ENCODE results near the gene TSPAN10. TPM values are rescaled to one million over a fixed set of nuclear protein-coding genes. Genes with fewer than 3 reads are reported as not detected.

Gene TSPAN10
- polyA plus RNA-seq (2013, experiment 1 of 2), result 1.3 TPM
- 1.1 TPM for polyA plus RNA-seq (2013, experiment 2 of 2)

DNA sequence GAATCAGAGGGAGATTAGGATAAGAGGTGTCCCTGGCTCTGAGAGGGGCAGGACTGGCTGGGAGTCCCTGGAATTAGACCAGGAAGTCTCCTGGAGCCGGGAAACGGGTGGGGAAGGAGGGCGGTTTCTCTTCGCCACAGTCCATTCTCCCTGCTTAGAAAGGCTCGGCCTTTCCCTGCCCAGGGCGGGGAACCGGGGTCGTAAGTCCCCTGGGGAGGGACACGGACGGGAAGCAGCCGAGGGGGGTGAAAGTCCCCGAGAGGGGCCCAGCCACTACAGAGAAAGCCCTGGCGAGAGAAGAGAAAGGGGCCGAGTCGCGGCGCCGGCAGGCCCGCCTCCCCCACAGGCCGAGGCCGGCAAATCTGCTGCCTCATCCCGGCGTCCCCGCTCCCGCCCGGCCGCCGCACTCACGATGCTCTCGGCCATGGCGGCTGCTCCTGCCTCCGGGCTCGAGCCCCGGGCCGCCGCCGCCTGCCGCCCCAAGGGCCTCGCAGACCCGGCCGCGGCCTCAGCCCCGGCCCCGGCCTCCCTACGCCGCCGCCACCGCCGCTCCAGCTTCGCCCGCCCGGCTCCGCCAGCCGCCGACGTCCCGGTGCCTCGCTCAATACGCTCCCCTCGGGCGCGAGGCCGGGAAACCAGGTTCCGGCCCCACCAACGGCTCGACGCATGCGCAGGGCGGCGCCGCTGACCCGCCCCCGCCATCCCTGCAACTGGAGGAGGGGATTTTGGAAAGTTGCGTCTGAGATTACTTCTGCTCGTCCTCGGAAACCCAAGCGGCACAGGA lies at the start of gene TSPAN10, which contains the start of gene NPLOC4:
TSPAN10 (plus strand) TSS at position 692 of the 784 bp plus-strand sequence. CDS start 5,217 bp downstream, outside the sequence.
NPLOC4 (minus strand) TSS at position 608 of the 784 bp plus-strand sequence; CDS start at position 426, 182 bp downstream.
- Histone ChIP-seq H3K23ac (ENCODE audit: low read depth, low read length, poor library complexity) (peak within 1 kb of the TSS; percentile 16), H3K9me3 (replicated peaks in 1 of 2; ENCODE audit: control insufficient read depth in 2 of 2, insufficient read depth in 1 of 2, low read depth in 1 of 2, low read length in 2 of 2) (no peaks in the 10 kb centered on the region), H3K18ac (ENCODE audit: low read length) (peak within 1 kb of the TSS; percentile 94), H3K27me3 (ENCODE audit: control insufficient read depth in 3 of 3, insufficient read depth in 3 of 3, low read depth in 1 of 3, low read length in 3 of 3) (no peaks in the 10 kb centered on the region), H3K9ac (ENCODE audit: low read depth, low read length, poor library complexity) (peak within 1 kb of the TSS; percentile 91), H3K4me3 (ENCODE audit: low read length in 2 of 2) (peak within 1 kb of the TSS; percentile 82 to 99), H4K8ac (ENCODE audit: low read depth, low read length) (no peak within 1 kb of the TSS), H3K4me1 (ENCODE audit: control insufficient read depth in 2 of 2, insufficient read depth in 1 of 2, low read depth in 1 of 2, low read length in 2 of 2) (peaks cover 6 to 8% of the 10 kb centered on the region in 2 donors), H3K27ac (replicated peaks; ENCODE audit: low read length) (peak within 1 kb of the TSS; percentile 68), H4K91ac (ENCODE audit: low read depth, low read length, poor library complexity) (no peak within 1 kb of the TSS), H3K4me2 (ENCODE audit: insufficient read depth, low read length, poor library complexity, severe bottlenecking) (peak within 1 kb of the TSS; percentile 62), H3K36me3 (replicated peaks in 1 of 2; ENCODE audit: control insufficient read depth in 2 of 2, insufficient read depth in 2 of 2, low read length in 2 of 2) (peaks cover 0 to 7% of the 10 kb centered on the region in 2 donors), H2BK12ac (ENCODE audit: low read length) (peak within 1 kb of the TSS; percentile 58), H3K79me1 (ENCODE audit: low read depth, low read length) (peaks cover 3% of the 10 kb centered on the region), H2AFZ (ENCODE audit: low read length) (peak within 1 kb of the TSS; percentile 85), H2AK5ac (ENCODE audit: low read depth, low read length) (peak within 1 kb of the TSS; percentile 92), H2BK15ac (ENCODE audit: low read length) (no peak within 1 kb of the TSS), H3K4ac (ENCODE audit: low read length) (peak within 1 kb of the TSS; percentile 66), H2BK120ac (ENCODE audit: low read depth, low read length) (no peak within 1 kb of the TSS), H3K14ac (ENCODE audit: low read length) (peak within 1 kb of the TSS; percentile 6), H2BK5ac (ENCODE audit: low read length) (peak within 1 kb of the TSS; percentile 87)
- WGBS, 2 donors (ENCODE audit: extremely low coverage in 2 of 2, insufficient read length in 2 of 2, insufficient replicate concordance in 1 of 2), result no CpG with 5 or more reads among the region's 77 CpGs
- DNase-seq (ENCODE audit: low spot score), result peak; percentile 85

DNA sequence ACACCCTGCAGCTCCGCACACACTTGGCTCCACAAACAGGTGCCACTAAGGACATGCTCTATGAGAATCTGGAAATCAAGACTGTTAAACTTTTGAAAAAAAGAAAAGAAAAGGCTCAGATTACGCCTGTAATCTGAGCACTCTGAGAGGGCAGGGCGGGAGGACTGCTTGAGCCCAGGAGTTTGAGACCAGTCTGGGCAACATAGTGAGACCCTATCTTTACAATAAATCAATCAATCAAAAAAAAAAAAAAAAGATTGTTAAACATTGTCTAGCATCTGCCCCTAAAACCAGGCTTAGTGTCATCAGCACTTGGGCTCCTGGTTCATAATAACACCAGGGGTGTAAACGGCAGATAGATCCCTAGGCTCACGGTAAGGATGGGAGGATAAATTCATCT lies 47.4 kb upstream of the TSPAN10 start:
- no peak overlapping the region for H2BK12ac ChIP-seq (ENCODE audit: low read length)
- H3K4me3 ChIP-seq (ENCODE audit: low read length in 2 of 2), result no peak overlapping the region
- H3K27me3 ChIP-seq (ENCODE audit: control insufficient read depth in 3 of 3, insufficient read depth in 3 of 3, low read depth in 1 of 3, low read length in 3 of 3), result no peaks in the 10 kb centered on the region
- no peaks in the 10 kb centered on the region for H3K4me1 ChIP-seq (ENCODE audit: control insufficient read depth in 2 of 2, insufficient read depth in 1 of 2, low read depth in 1 of 2, low read length in 2 of 2)
- H2AFZ ChIP-seq (ENCODE audit: low read length), result no peak overlapping the region
- no peak overlapping the region for H3K23ac ChIP-seq (ENCODE audit: low read depth, low read length, poor library complexity)
- no peak overlapping the region for H3K14ac ChIP-seq (ENCODE audit: low read length)
- no peak overlapping the region for H3K18ac ChIP-seq (ENCODE audit: low read length)
- no peak overlapping the region for H4K91ac ChIP-seq (ENCODE audit: low read depth, low read length, poor library complexity)
- no peak overlapping the region for H3K4me2 ChIP-seq (ENCODE audit: insufficient read depth, low read length, poor library complexity, severe bottlenecking)
- no peak overlapping the region for H3K27ac ChIP-seq (replicated peaks; ENCODE audit: low read length)
- no peak overlapping the region for H3K4ac ChIP-seq (ENCODE audit: low read length)
- no peaks in the 10 kb centered on the region for H3K79me1 ChIP-seq (ENCODE audit: low read depth, low read length)
- no peak overlapping the region for H2BK5ac ChIP-seq (ENCODE audit: low read length)
- no peak for DNase-seq (ENCODE audit: low spot score)
- no peaks in the 10 kb centered on the region for H3K9me3 ChIP-seq (replicated peaks in 1 of 2; ENCODE audit: control insufficient read depth in 2 of 2, insufficient read depth in 1 of 2, low read depth in 1 of 2, low read length in 2 of 2)
- no peak overlapping the region for H3K9ac ChIP-seq (ENCODE audit: low read depth, low read length, poor library complexity)
- no peak overlapping the region for H2BK15ac ChIP-seq (ENCODE audit: low read length)
- H4K8ac ChIP-seq (ENCODE audit: low read depth, low read length), result no peak overlapping the region
- no peak overlapping the region for H2AK5ac ChIP-seq (ENCODE audit: low read depth, low read length)
- H3K36me3 ChIP-seq (replicated peaks in 1 of 2; ENCODE audit: control insufficient read depth in 2 of 2, insufficient read depth in 2 of 2, low read length in 2 of 2), result peaks cover 47 to 90% of the 10 kb centered on the region in 2 donors
- no CpG with 5 or more reads among the region's 5 CpGs for WGBS, 2 donors (ENCODE audit: extremely low coverage in 2 of 2, insufficient read length in 2 of 2, insufficient replicate concordance in 1 of 2)
- no peak overlapping the region for H2BK120ac ChIP-seq (ENCODE audit: low read depth, low read length)

GRCh38 chr17:81590121-81590520 lies 46.9 kb upstream of the TSPAN10 start:
- WGBS, 2 donors (ENCODE audit: extremely low coverage in 2 of 2, insufficient read length in 2 of 2, insufficient replicate concordance in 1 of 2), result no CpG with 5 or more reads among the region's 8 CpGs
- Histone ChIP-seq H3K9ac (ENCODE audit: low read depth, low read length, poor library complexity) (no peak overlapping the region), H2BK15ac (ENCODE audit: low read length) (no peak overlapping the region), H3K4me2 (ENCODE audit: insufficient read depth, low read length, poor library complexity, severe bottlenecking) (no peak overlapping the region), H4K91ac (ENCODE audit: low read depth, low read length, poor library complexity) (no peak overlapping the region), H2BK120ac (ENCODE audit: low read depth, low read length) (no peak overlapping the region), H3K18ac (ENCODE audit: low read length) (no peak overlapping the region), H3K4me1 (ENCODE audit: control insufficient read depth in 2 of 2, insufficient read depth in 1 of 2, low read depth in 1 of 2, low read length in 2 of 2) (no peaks in the 10 kb centered on the region), H3K27me3 (ENCODE audit: control insufficient read depth in 3 of 3, insufficient read depth in 3 of 3, low read depth in 1 of 3, low read length in 3 of 3) (no peaks in the 10 kb centered on the region), H2AFZ (ENCODE audit: low read length) (no peak overlapping the region), H3K79me1 (ENCODE audit: low read depth, low read length) (no peaks in the 10 kb centered on the region), H3K9me3 (replicated peaks in 1 of 2; ENCODE audit: control insufficient read depth in 2 of 2, insufficient read depth in 1 of 2, low read depth in 1 of 2, low read length in 2 of 2) (no peaks in the 10 kb centered on the region), H2BK12ac (ENCODE audit: low read length) (no peak overlapping the region), H3K23ac (ENCODE audit: low read depth, low read length, poor library complexity) (peak overlapping the region; percentile 53), H3K27ac (replicated peaks; ENCODE audit: low read length) (no peak overlapping the region), H3K36me3 (replicated peaks in 1 of 2; ENCODE audit: control insufficient read depth in 2 of 2, insufficient read depth in 2 of 2, low read length in 2 of 2) (peaks cover 49 to 91% of the 10 kb centered on the region in 2 donors), H3K14ac (ENCODE audit: low read length) (no peak overlapping the region), H2AK5ac (ENCODE audit: low read depth, low read length) (no peak overlapping the region), H3K4me3 (ENCODE audit: low read length in 2 of 2) (no peak overlapping the region), H4K8ac (ENCODE audit: low read depth, low read length) (no peak overlapping the region), H3K4ac (ENCODE audit: low read length) (no peak overlapping the region), H2BK5ac (ENCODE audit: low read length) (no peak overlapping the region)
- DNase-seq (ENCODE audit: low spot score), result no peak

DNA sequence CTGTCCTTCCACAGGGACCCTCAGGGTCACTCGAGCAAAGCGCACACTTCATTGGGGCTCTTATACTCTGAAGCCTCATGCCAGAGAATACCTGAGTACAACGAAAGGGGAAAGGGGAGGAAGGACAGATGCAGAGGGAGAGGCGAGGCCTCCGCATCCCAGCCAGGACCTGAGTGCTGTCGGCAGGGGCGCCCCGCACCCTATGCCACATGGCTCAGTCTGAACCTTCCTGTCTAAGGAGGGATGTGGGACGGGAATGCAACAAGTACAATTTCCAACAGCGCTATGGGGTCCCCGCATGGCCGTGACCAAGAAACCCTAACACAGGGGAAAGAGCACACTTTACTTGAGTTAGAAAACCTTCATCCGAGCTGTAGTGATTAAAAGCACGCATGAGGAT lies 45.0 kb upstream of the TSPAN10 start:
- peaks cover 42 to 90% of the 10 kb centered on the region in 2 donors for H3K36me3 ChIP-seq (replicated peaks in 1 of 2; ENCODE audit: control insufficient read depth in 2 of 2, insufficient read depth in 2 of 2, low read length in 2 of 2)

More for the DNA sequence above, 45.0 kb upstream of the TSPAN10 start:
- H3K4me2 ChIP-seq (ENCODE audit: insufficient read depth, low read length, poor library complexity, severe bottlenecking), result no peak overlapping the region
- no peak for DNase-seq (ENCODE audit: low spot score)
- H2BK5ac ChIP-seq (ENCODE audit: low read length), result no peak overlapping the region
- H2BK120ac ChIP-seq (ENCODE audit: low read depth, low read length), result no peak overlapping the region
- H3K27me3 ChIP-seq (ENCODE audit: control insufficient read depth in 3 of 3, insufficient read depth in 3 of 3, low read depth in 1 of 3, low read length in 3 of 3), result no peaks in the 10 kb centered on the region
- H3K9ac ChIP-seq (ENCODE audit: low read depth, low read length, poor library complexity), result no peak overlapping the region
- H3K4me3 ChIP-seq (ENCODE audit: low read length in 2 of 2), result no peak overlapping the region
- H2AK5ac ChIP-seq (ENCODE audit: low read depth, low read length), result no peak overlapping the region
- no peak overlapping the region for H3K14ac ChIP-seq (ENCODE audit: low read length)
- no peak overlapping the region for H3K27ac ChIP-seq (replicated peaks; ENCODE audit: low read length)
- no peaks in the 10 kb centered on the region for H3K9me3 ChIP-seq (replicated peaks in 1 of 2; ENCODE audit: control insufficient read depth in 2 of 2, insufficient read depth in 1 of 2, low read depth in 1 of 2, low read length in 2 of 2)
- H3K4ac ChIP-seq (ENCODE audit: low read length), result no peak overlapping the region
- H3K23ac ChIP-seq (ENCODE audit: low read depth, low read length, poor library complexity), result no peak overlapping the region
- H3K4me1 ChIP-seq (ENCODE audit: control insufficient read depth in 2 of 2, insufficient read depth in 1 of 2, low read depth in 1 of 2, low read length in 2 of 2), result no peaks in the 10 kb centered on the region
- no peak overlapping the region for H4K91ac ChIP-seq (ENCODE audit: low read depth, low read length, poor library complexity)
- no peak overlapping the region for H2BK12ac ChIP-seq (ENCODE audit: low read length)
- WGBS, 2 donors (ENCODE audit: extremely low coverage in 2 of 2, insufficient read length in 2 of 2, insufficient replicate concordance in 1 of 2), result no CpG with 5 or more reads among the region's 14 CpGs
- H2BK15ac ChIP-seq (ENCODE audit: low read length), result no peak overlapping the region
- no peak overlapping the region for H3K18ac ChIP-seq (ENCODE audit: low read length)
- H4K8ac ChIP-seq (ENCODE audit: low read depth, low read length), result no peak overlapping the region
- no peaks in the 10 kb centered on the region for H3K79me1 ChIP-seq (ENCODE audit: low read depth, low read length)
- no peak overlapping the region for H2AFZ ChIP-seq (ENCODE audit: low read length)
